ENCODE measurements around the gene PRPF38A.

- TF ChIP-seq EP300 (IDR thresholded peaks at IDR 0.05) (no peak), CTCF (IDR thresholded peaks at IDR 0.05) (no peak)
Measured at GRCh38 chr1:52385376-52385775, 19.0 kb upstream of the PRPF38A start.

Data from suprapubic skin (tissue), 3 donors.